GM12864 (cell line): ENCODE results near the gene CCDC159.
"Not testable (repeated sequence)": the region's sequence is repeated elsewhere in the genome, so short reads cannot be mapped to it uniquely, and the experiment has no call there.

ENCODE experiments used
- DNase-seq: peaks from one replicate; pipeline ENCODE4 v3.0.0-alpha.2; 2011; ENCODE audit warnings: low read depth
- H3K4me3 ChIP-seq: 2 replicates; pipeline ENCODE4 v1.5.1; 2011; ENCODE audit warnings: mild to moderate bottlenecking, low read depth, low read length, control low read depth
- CTCF ChIP-seq: IDR thresholded peaks from 2 replicates; pipeline ENCODE4 v1.5.1; 2011; ENCODE audit warnings: low read depth, mild to moderate bottlenecking, moderate library complexity, low read length, control low read depth, inconsistent platforms; ENCODE audit errors: missing control alignments

Gene CCDC159

DNA sequence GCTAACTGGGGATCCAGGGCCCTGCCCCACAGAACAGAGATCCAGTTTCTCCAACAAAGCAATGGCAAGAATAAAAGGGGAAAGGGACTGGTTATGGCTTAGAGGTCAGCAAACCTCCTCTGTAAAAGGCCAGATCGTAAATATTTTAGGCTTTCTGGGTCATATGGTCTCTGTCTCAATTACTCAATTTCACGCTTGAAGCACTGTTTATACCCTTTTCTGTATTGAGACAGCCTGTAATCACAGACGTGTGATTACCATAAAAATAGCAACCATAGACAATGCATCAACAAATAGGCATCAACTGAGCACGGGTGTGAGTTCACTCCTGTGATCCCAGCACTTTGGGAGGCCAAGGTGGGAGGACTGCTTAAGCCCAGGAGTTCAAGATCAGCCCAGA lies 16.2 kb upstream of the CCDC159 start:
- TF ChIP-seq CTCF: no peak
- no peak for DNase-seq
- H3K4me3 ChIP-seq: no peak overlapping the region

GRCh38 chr19:11331502-11331901 lies 14.8 kb upstream of the CCDC159 start:
- no peak for DNase-seq
- no peak overlapping the region for H3K4me3 ChIP-seq
- TF ChIP-seq CTCF: no peak

DNA sequence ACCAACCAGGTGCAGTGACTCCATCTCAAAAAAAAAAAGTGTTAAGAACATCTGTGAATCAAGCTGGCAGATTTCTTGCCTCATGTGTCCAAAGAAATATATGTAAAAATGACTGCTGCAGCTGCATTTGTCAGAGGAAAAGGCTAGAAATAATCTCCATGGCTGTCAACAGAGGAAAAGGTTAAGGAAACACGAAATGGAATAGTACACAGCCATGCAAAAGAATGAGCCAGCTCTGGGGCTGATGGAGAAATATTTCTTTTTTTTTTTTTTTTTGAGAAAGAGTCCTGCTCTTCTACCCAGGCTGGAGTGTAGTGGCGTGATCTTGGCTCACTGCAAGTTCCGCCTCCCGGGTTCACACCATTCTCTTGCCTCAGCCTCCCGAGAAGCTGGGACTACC lies 13.5 kb upstream of the CCDC159 start:
- TF ChIP-seq CTCF: no peak
- H3K4me3 ChIP-seq: no peak overlapping the region
- no peak for DNase-seq

- H3K4me3 ChIP-seq, DNase-seq: not testable (repeated sequence)
Observed at GRCh38 chr19:11333838-11334237, 12.5 kb upstream of the CCDC159 start.

- DNase-seq: no peak
- no peak for TF ChIP-seq CTCF
- no peak overlapping the region for H3K4me3 ChIP-seq
Observed at GRCh38 chr19:11335449-11336146, 10.7 kb upstream of the CCDC159 start.

- TF ChIP-seq CTCF: no peak
- H3K4me3 ChIP-seq: no peak overlapping the region
Observed at GRCh38 chr19:11337080-11337479, 9.2 kb upstream of the CCDC159 start.

DNA sequence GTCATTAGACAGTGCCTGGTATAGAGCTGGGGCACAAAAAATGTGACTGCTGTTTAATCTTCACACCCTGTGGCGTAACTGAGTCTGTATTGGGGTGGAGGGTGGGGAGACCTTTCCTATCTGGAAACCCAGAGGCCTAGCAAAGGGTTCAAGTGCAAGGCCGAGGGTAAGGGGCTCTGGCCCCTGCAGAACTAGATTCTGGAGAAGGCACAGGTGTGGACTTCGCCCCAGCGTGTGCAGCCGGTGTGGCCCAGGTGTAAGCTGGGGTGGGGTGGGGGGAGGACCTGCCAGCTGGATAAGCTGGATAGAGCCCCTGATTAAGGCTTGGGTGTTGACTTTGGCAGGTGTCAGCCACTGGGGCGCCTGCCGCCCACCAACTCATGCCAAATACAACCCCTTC lies 8.2 kb upstream of the CCDC159 start:
- H3K4me3 ChIP-seq: no peak overlapping the region
- DNase-seq: no peak
- no peak for TF ChIP-seq CTCF

More at GRCh38 chr19:11337080-11337479, 9.2 kb upstream of the CCDC159 start:
- no peak for DNase-seq
